HT1080 (cell line): ENCODE results near the gene UBE2D2. TPM values are rescaled to one million over a fixed set of nuclear protein-coding genes. Genes with fewer than 3 reads are reported as not detected.
"Not testable (repeated sequence)": the region's sequence is repeated elsewhere in the genome, so short reads cannot be mapped to it uniquely, and the experiment has no call there.

Experiments
- DNase-seq: peaks from one replicate; pipeline ENCODE4 v3.0.0-alpha.2; 2015; ENCODE audit warnings: low read depth
- total RNA-seq: library from RNA; depleted of rRNA; stranded (reverse); fragments of >200 nt; shearing (Covaris generic); gene quantifications from 2 replicates; pipeline ENCODE4 v1.2.3, GENCODE V29; 2014

Gene UBE2D2
- total RNA-seq, 1 experiment from 2014 or later, result 84.4 TPM

DNA sequence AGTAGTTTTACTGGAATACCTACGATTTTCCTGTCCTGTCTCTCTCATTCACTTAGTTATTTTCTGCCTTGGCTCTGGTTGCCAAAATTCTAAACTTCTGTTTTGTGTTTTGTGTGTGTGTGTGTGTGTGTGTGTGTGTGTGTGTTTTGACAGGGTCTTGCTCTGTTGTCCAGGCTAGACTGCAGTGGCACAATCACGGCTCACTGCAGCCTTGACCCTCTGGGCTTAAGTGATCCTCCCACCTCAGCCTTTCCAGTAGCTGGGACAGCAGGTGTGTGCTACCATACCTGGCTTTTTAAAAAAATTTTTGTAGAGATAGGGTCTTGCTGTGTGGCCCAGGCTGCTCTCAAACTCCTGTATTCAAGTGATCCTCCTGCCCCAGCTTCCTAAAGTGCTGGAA lies 17.2 kb downstream of the UBE2D2 start:
- no peak for DNase-seq

DNA sequence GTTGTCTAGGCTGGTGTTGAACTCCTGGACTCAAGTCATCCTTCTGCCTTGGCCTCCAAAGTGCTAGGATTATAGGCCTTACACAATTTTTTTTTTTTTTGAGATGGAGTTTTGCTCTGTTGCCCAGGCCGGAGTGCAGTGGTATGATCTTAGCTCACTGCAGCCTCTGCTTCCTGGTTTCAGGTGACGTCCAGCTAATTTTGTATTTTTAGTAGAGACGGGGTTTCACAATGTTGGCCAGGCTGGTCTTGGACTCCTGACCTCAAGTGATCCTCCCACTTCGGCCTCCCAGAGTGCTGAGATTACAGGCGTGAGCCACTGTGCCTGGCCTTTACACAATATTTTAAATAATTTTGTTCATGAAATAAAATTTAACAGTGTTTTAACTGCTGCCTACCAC lies 21.0 kb downstream of the UBE2D2 start:
- not testable (repeated sequence) for DNase-seq

DNA sequence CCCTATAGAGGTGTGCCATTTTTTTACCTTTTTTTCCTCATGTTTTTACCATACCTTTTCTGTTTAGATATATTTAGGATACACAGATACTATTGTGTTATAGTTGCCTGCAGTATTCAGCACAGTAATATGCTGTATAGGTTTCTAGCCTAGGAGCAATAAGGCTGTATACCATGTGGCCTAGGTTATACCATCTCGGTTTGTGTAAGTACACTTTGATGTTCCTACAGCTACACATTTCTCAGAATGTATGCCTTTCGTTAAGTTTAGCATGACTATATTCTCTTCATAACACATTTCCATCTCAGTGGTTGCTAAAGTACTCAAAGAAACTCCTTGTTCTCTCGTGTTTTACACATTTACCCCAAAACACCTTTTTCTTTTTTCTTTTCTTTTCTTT lies 23.0 kb downstream of the UBE2D2 start:
- no peak for DNase-seq

DNA sequence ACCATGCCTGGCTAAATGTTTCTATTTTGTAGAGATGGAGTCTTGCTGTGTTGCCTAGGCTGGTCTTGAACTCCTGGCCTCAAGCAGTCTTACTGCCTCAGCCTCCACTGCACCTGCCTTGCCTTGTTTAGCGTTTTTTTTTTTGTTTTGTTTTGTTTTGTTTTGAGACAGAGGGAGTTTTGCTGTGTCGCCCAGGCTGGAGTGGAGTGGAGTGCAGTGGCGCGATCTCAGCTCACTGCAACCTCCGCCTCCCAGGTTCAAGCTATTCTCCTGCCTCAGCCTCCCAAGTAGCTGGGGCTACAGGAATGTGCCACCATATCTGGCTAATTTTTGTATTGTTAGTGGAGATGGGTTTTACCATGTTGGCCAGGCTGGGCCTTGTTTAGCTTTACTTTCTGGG lies 27.0 kb downstream of the UBE2D2 start:
- not testable (repeated sequence) for DNase-seq

DNA sequence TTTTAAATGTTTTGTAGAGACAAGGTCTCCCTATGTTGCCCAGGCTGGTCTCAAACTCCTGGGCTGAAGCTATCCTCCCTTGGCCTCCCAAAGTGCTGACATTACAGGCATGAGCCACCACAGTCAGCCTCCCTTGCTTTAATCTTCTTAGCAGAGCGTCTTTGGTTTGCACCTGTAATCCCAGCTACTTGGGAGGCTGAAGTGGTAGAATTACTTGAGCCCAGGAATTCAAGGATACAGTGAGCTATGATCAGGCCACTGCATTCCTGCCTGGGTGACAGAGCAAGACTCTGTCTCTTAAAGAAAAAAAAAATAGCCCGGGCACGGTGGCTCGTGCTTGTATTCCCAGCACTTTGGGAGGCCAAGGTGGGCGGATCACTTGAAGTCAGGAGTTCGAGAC lies 27.8 kb downstream of the UBE2D2 start:
- no peak for DNase-seq

DNA sequence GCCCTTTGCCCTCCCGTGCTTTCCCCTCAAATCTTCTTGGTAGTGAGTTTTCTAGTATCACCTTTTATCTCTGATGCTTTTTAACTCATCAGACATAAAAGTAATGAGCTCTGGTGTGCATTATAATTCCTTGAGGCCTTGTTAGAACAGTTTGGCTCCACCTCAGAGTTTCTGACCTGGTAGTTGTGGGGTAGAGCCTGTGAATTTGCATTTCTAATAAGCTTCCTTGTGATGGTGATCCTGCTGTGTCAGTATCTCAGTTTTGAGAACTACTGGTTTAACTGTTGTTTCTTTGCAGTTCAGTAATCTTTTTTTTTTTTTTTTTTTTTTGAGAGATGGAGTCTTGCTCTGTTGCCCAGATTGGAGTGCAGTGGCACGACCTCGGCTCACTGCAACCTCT lies 31.1 kb downstream of the UBE2D2 start:
- no peak for DNase-seq

DNA sequence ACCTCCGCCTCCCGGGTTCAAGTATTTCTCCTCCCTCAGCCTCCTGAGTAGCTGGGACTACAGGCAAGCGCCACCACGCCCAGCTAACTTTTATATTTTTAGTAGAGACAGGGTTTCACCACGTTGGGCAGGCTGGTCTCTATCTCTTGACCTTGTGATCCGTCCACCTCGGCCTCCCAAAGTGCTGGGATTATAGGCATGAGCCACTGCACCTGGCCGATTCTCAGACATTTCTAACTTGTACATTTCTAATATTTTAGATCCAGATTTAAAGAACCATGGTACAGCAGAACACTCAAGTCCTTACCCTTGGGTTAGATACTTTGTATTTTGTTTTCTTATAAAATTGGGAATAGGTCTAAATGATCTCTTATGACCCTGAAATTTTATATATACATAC lies 31.9 kb downstream of the UBE2D2 start:
- not testable (repeated sequence) for DNase-seq

DNA sequence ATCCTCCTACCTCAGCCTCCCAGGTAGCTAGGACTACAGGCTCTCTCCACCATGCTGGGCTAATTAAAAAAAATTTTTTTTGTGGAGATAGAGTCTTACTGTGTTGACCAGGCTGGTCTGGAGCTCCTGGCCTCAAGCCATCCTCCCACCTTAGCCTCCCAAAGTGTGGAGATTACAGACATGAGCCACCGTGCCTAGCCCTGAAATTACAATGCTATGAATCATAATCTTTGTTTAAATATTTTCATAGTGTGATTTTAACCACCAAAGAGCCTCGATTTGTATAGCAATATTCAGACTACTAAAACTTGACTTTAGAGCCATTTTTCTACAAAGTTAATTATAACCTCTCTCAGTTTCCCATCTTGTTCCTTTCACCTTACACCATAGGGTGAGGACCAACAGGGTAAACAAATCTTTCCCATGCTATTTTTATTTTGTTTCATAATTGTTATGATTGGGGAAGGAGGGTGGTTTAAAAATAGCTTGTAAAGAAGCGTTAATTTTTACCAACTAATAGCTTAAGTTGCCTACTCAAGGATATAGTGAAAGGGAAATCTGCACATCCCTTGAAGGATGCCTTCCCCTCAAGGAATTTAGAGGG lies 32.7 kb downstream of the UBE2D2 start:
- DNase-seq, result peak; percentile 75

DNA sequence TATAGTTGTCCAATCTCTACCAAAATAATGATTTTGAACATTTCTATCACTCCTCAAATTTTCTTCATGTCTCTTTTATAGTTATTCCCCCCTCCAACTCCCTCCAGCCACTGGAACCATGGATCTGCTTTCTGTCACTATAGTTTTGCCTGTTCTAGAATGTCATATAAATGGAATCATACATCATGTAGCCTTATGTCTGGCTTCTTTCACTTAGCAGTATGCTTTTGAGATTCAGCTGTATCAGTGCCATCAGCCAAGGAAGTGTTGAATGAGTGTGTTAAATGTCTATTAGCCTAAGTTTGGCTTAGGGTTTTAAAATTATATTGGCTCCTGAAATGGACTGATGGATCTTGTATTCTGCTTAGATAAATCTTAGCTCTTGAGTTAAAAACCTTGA lies 36.0 kb downstream of the UBE2D2 start:
- DNase-seq, result no peak

DNA sequence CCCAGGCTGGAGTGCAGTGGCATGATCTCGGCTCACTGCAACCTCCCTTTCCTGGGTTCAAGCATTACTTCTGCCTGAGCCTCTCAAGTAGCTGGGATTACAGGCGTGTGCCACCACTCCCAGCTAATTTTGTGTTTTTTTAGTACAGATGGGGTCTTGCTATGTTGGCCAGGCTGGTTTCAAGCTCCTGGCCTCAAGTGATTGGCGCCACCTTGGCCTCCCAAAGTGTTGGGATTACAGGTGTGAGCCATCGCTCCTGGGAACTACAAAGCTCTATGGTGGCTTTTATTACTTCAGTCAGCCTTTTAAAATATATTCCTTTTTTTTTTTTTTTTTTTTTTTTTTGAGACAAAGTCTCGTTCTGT lies 37.4 kb downstream of the UBE2D2 start:
- not testable (repeated sequence) for DNase-seq

DNA sequence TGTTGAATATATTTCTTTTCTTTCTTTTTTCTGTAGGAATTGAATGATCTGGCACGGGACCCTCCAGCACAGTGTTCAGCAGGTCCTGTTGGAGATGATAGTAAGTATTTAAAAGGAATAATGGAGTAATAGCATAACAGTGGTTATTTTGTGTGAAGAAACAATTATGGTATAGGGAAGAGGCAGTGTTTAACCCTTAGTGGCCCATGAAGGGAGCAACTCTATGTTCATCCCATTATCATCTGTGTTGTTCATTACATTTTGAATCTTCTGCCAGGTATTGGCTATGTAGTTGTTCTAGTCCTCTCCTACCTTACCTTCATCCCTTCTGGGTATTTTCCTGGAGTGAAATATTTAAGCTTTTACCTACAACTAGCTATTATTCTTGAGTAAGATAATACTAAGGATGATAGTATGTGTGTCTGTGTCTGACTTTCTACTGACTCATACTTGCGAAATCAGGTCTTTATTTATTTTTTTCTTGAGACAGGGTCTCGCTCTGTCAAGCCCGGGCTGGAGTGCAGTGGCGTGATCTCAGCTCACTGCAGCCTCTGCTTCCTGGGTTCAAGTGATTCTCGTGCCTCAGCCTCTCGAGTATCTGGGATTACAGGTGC lies 39.3 kb downstream of the UBE2D2 start:
- peak; percentile 79 for DNase-seq

DNA sequence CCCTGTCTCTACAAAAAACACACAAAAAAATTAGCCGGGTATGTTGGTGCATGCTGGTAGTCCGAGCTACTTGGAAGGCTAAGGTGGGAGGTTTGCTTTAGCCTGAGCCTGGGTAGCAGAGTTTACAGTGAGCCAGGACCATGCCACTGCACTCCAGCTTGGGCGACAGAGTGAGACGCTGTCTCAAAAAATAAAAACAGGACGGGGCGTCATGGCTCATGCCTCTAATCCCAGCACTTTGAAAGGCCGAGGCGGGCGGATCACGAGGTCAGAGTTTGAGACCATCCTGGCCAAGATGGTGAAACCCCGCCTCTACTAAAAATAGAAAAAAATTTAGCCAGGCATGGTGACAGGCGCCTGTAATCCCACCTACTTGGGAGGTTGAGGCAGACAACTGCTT lies 40.3 kb downstream of the UBE2D2 start:
- DNase-seq, result no peak

DNA sequence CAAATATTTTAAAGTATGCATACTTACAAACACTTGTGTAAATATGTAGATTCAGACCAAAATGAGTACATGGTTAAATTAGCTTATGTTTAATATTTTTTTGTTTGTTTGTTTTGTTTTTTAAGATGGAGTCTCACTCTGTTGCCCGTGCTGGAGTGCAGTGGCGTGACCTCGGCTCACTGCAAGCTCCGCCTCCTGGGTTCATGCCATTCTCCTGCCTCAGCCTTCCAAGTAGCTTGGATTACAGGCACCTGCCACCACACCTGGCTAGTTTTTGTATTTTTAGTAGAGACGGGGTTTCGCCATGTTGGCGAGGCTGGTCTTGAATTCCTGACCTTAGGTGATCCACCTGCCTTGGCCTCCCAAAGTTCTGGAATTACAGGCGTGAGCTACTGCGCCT lies 40.8 kb downstream of the UBE2D2 start:
- DNase-seq, result not testable (repeated sequence)

DNA sequence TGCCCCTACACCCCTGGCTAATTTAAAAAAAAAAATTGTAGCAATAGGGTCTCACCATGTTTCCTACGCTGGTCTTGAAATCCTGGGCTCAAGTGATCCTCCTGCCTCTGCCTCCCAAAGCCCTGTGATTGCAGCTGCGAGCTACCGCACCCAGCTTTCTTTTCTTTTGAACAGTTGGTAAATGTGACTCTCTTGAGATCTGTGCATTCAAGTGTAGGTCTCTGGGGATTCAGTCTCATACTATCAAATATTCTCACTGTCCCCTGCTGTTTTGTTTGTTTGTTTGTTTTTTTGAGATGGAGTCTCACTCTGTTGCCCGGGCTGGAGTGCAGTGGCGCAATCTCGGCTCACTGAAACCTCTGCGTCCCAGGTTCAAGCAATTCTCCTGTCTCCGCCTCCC lies 44.7 kb downstream of the UBE2D2 start:
- DNase-seq, result no peak

DNA sequence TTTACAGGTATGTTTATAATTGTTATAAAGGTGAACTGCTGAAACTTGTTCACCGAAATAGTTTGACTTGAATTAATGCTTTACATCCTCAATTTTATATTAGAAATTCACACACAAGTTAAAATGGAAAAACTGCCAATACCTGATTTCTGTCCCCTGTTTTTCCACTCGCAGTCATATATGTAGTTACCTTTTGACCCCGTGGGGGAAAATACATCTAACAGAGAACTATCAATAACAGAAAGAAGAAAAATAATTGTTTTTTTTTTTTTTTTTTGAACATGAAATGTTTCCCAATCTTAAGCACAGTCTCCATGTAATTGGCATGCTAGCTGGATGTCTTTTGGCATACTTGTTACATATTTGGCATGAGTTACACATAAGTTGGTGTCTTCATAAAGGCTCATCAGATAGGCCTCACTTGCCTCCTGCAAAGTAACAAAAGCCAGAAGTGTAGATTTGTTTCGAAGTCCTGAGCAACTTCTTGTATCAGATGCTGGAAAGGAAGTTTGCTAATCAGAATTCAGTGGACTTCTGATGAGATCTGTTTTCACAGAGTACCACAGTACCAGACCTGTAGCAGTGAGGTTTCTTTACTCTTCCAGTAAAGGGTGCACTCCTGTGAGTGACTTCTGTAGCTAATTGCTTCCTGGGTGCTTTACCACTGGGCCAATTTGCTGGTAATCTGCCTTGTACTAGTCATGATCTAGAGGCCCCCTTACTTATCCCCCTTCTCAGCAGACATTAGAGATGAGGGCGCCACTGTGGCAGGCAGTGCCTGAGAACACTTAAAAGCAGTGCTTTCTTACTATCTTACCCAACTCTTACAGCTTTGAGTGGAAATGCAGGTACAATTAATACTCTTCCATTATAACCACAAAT lies 50.8 kb downstream of the UBE2D2 start:
- no peak for DNase-seq

DNA sequence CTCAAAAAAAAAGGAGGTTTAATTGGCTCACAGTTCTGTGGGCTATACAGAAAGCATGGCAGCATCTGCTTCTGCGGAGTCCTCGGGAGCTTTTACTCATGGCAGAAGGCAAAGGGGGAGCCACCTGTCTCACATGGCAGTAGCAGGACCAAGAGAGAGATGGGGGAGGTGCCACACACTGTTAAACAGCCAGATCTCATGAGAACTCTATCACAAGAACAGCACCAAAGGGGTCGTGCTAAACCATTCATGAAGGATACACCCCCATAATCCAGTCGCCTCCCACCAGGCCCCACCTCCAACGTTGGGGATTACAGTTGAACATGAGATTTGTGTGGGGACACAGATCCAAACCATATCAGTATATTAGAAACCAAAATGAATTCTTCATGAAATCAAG lies 58.7 kb downstream of the UBE2D2 start:
- no peak for DNase-seq

DNA sequence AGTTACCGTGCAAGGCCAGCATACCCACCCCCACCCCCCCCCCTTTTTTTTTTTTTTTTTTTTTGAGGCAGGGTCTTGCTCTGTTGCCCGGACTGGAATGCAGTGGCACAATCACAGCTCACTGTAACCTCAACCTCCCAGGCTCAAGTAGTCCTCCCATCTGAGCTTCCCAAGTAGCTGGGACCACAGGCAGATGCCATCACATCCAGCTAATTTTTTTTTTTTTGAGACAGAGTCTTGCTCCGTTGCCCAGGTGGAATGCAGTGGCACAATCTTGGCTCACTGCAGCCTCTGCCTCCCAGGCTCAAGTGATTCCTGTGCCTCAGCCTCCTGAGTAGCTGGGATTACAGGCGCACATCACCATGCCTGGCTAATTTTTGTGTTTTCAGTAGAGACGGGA lies 64.3 kb downstream of the UBE2D2 start:
- not testable (repeated sequence) for DNase-seq

DNA sequence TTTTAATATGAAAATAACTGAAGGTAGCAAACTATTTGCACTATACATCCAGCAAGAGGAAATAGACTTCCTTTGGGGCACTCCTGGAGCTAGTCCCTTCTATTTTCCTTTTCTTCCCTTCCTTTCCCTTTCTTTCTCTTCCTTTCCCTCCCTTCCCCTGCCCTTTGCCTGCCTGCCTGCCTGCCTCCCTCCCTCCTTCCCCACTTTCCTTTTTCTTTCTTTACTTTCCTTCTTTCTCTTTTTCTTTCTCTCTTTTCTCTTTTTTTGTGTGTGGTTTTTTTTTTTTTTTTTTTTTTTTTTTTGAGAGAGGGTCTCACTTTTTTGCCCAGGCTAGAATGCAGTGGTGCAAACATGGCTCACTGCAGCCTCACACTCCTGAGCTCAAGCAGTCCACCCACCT lies 69.7 kb downstream of the UBE2D2 start:
- DNase-seq, result no peak

DNA sequence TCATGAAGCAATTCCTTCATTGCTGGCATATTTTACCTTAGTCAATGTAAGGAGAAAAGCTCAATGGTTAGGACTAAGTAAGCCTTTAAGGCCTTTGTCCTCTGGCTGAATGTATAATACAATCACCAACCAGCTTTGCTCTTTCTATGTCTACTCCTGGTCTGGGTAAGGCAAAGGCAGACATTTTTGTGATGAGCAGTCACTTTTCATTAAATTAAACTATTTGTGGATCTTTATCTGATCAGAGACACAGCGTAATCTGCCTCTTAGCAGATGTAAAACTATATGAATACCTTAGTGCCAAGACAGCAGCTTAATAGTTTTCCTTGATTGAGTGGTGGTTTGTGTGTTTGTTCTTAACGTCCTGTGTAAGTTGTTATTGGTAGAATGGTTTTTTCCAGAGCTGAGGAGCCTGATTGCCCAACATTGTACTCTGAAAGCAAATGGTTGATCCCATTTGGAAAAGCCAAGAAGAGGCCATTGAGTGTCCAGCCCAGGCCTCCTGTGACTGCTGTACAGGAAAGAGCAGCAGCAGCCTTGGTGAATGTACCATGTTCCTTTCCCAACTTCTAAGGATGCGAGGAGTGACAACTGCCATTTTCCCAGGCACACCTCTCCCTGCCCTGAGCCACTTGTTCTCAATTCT lies 70.5 kb downstream of the UBE2D2 start:
- DNase-seq, result no peak

DNA sequence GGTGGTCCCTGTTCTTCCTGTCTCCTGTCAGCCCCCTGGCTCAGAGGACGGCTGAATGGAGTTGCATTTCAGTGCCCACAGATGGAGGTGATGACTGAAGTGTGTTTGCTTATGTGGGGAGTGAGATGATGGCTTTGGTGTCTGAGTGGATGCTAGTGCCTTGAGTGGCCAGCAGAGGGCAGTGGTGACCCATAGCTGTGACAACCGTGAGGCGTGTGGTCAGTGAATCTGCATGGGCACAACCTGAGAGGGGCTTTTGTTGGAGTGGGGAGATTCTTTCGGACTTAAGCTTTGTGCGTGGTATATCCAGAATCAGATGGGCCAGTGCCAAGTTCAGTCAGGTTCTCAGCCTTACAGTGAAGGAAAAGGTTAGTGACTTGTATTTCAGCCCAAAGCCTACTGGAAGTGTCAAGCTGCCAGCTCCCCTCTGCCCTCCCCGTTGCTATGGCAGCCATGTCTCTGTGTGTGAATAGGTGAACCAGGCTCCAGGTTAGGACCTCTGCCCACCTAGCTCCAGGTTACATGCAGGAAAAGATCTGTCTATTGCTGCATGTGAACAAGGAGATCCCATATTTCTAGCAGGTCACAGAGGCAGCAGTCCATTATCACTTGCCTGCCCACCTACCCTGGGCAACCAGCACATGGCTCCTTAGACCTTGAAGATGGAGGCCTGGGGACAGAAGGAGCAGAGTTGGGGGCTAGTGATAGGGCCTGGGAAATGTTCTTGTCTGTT lies 72.3 kb downstream of the UBE2D2 start:
- DNase-seq, result peak; percentile 84

DNA sequence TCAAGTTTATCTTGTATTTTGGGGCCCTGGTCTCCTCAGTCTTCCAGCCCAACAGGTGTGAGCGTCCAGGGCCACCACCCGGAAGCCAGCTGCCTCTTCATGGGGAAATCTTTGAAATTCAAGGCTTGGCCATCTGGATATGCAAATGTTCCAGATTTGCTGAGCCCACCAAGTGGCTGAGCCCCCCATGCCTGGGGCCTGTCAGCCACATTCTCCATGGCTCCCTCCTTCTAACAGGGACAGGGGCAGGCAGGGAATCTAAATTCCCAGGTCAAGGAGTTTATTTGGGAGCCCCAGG lies 72.8 kb downstream of the UBE2D2 start:
- DNase-seq, result no peak

DNA sequence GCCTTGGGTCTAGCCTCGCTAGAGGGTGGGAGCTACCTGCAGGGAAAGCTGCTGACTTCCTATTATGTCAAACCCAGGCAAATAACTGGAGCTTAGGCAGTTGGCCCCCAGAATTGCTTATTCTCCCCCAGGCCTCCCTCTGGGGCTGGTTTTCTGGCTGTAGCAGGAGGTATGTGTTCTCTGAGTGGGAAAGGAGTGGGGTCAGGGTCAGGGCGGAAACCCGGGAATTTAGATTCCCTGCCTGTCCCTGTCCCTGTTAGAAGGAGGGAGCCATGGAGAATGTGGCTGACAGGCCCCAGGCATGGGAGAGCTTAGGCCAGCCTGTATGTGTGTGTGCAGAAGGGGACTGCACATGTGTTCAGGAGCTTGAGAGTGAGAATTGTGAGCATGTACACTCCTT lies 73.4 kb downstream of the UBE2D2 start:
- no peak for DNase-seq
